HepG2 (cell line): ENCODE data around the gene KLRC4. TPM values are rescaled to one million over a fixed set of nuclear protein-coding genes. Genes with fewer than 3 reads are reported as not detected.

Experiments used
- ARID3A ChIP-seq: IDR thresholded peaks from 2 replicates; pipeline ENCODE4 v1.6.1; 2012; ENCODE audit warnings: low read depth, low read length, improper control_type of control experiment
- GABPA ChIP-seq, 2 experiments: IDR thresholded peaks; 2 replicates each; pipeline ENCODE4 v1.6.1; 2011 to 2016; ENCODE audit warnings: low read depth in 2 of 2, low read length in 1 of 2, missing biosample characterization in 1 of 2, missing genetic modification characterization in 1 of 2
- GLI4 ChIP-seq: sonication (generic); formaldehyde crosslinking; IDR thresholded peaks from 2 replicates; pipeline ENCODE4 v1.5.1; 2020; ENCODE audit warnings: missing genetic modification reagents, mild to moderate bottlenecking, moderate library complexity, borderline replicate concordance
- HMGXB4 ChIP-seq, 2 experiments: sonication (generic) in 1 of 2; formaldehyde crosslinking in 1 of 2; IDR thresholded peaks; 2 replicates each; pipeline versions ENCODE4 v1.4.0 to v1.6.1; 2018 to 2020; ENCODE audit warnings: missing genetic modification reagents in 2 of 2, borderline replicate concordance in 1 of 2, low read depth in 1 of 2, mild to moderate bottlenecking in 1 of 2, missing biosample characterization in 1 of 2
- MTERF4 ChIP-seq: sonication (generic); formaldehyde crosslinking; IDR thresholded peaks from 2 replicates; pipeline ENCODE4 v1.8.0; 2023; ENCODE audit warnings: mild to moderate bottlenecking, missing genetic modification reagents
- MYPOP ChIP-seq: sonication (generic); formaldehyde crosslinking; IDR thresholded peaks from 2 replicates; pipeline ENCODE4 v1.8.1; 2023; ENCODE audit warnings: mild to moderate bottlenecking, moderate library complexity, missing genetic modification reagents
- NFE2L2 ChIP-seq: fragments of 150-350 bp; IDR thresholded peaks from 2 replicates; pipeline ENCODE4 v1.6.1; 2014; ENCODE audit warnings: low read length
- SMYD3 ChIP-seq: sonication (generic); formaldehyde crosslinking; IDR thresholded peaks from 2 replicates; pipeline ENCODE4 v1.8.1; 2023; ENCODE audit warnings: mild to moderate bottlenecking, missing genetic modification reagents
- TCF7 ChIP-seq: sonication (generic); IDR thresholded peaks from 2 replicates; pipeline ENCODE4 v1.6.1; 2016; ENCODE audit warnings: antibody characterized with exemption, low read depth
- THAP9 ChIP-seq: sonication (generic); formaldehyde crosslinking; IDR thresholded peaks from 2 replicates; pipeline ENCODE4; 2020; ENCODE audit warnings: missing genetic modification reagents, mild to moderate bottlenecking, borderline replicate concordance
- ZNF160 ChIP-seq: sonication (generic); formaldehyde crosslinking; IDR thresholded peaks from 2 replicates; pipeline ENCODE4 v1.8.0; 2022; ENCODE audit warnings: mild to moderate bottlenecking, inconsistent platforms, missing genetic modification reagents
- ZNF414 ChIP-seq: sonication (generic); formaldehyde crosslinking; IDR thresholded peaks from 2 replicates; pipeline ENCODE4 v1.5.0; 2020; ENCODE audit warnings: missing genetic modification reagents
- ZNF574 ChIP-seq: sonication (generic); formaldehyde crosslinking; IDR thresholded peaks from 2 replicates; pipeline ENCODE4 v1.4.0; 2020; ENCODE audit warnings: missing genetic modification reagents
- ZNF883 ChIP-seq: sonication (generic); formaldehyde crosslinking; IDR thresholded peaks from 2 replicates; pipeline ENCODE4 v1.5.1; 2020; ENCODE audit warnings: mild to moderate bottlenecking, missing genetic modification reagents; ENCODE audit errors: not compliant biosample characterization
- polyA plus RNA-seq, 8 experiments: library from polyadenylated mRNA; depleted of rRNA in 3 of 8; stranded (reverse) in 7 of 8; unstranded in 1 of 8; fragments of >200 nt; fragmentation: Illumina TruSeq in 4 of 8; extraction: Trizol in 4 of 8; gene quantifications; 2 replicates each; pipeline versions ENCODE4 v1.2.1 to v1.2.3, GENCODE V29; 2011 to 2016; ENCODE audit warnings: low read depth in 4 of 8, missing spikeins in 1 of 8, mixed read lengths in 1 of 8; ENCODE audit not compliant: insufficient read depth in 1 of 8
- total RNA-seq, 5 experiments: library from RNA; depleted of rRNA; stranded (reverse); fragments of >200 nt; fragmentation: Illumina TruSeq; extraction: Trizol; gene quantifications; 2 replicates each; pipeline ENCODE4 v1.2.3, GENCODE V29; 2016; ENCODE audit warnings: low read depth in 1 of 5

The KLRC4 gene
- total and polyA plus RNA-seq, 2 of the 13 experiments (the other 11 are each of a cell fraction or from before 2014, with no cell fraction given), result 0.09 TPM; not detected in 1

GRCh38 chr12:10364815-10365622, 44.5 kb downstream of the KLRC4 start (continued):
- no peak for TF ChIP-seq GLI4 (CRISPR knock-in tag)
- no peak for TF ChIP-seq GABPA (IDR thresholded peaks at IDR 0.05; ENCODE audit: low read depth, low read length)
- peak; percentile 27; the same call in 1 of the 2 replicates for TF ChIP-seq GABPA (CRISPR knock-in tag; IDR thresholded peaks at IDR 0.05; ENCODE audit: low read depth)
- no peak for TF ChIP-seq SMYD3
- no peak for TF ChIP-seq ARID3A
- 0 out of 4 replicates have a peak, but pooled peaks of 1 of the 2 experiments have one; percentile 4 for TF ChIP-seq HMGXB4 (CRISPR knock-in tag; IDR thresholded peaks at IDR 0.05; ENCODE audit: borderline replicate concordance in 1 of 2, low read depth in 1 of 2)
- TF ChIP-seq THAP9 (CRISPR knock-in tag), result no peak
- TF ChIP-seq ZNF160 (CRISPR knock-in tag), result no peak
- no peak for TF ChIP-seq TCF7
- 0 out of 2 replicates have a peak, but pooled peaks have one; percentile 6 for TF ChIP-seq ZNF414 (CRISPR knock-in tag)
- no peak for TF ChIP-seq MTERF4 (CRISPR knock-in tag)
- TF ChIP-seq ZNF883 (CRISPR knock-in tag), result peak; percentile 8
- peak; percentile 24; the same call in 1 of the 2 replicates for TF ChIP-seq ZNF574
- TF ChIP-seq NFE2L2, result no peak
- no peak for TF ChIP-seq MYPOP (CRISPR knock-in tag)
